Stimulated activated CD4-positive, alpha-beta T cell treated with anti-CD3 and anti-CD28 coated beads, TNF-alpha, amount 100 ng/mL, for 48 hours (primary cell): Measurements from ENCODE around the gene PMAIP1.

Experiments used
- DNase-seq, 3 donors: peaks; one replicate each; pipeline ENCODE4 v3.0.0-alpha.2; 2020; ENCODE audit warnings: low read depth in 3 of 3

The PMAIP1 gene

GRCh38 chr18:59912007-59912550 is 12.3 kb downstream of the PMAIP1 start:
- no peak for DNase-seq

GRCh38 chr18:59915606-59916005 is 15.8 kb downstream of the PMAIP1 start:
- DNase-seq = no peak

- no peak for DNase-seq
Measured at GRCh38 chr18:59916746-59917145, 16.9 kb downstream of the PMAIP1 start.

GRCh38 chr18:59917422-59917821 is 17.6 kb downstream of the PMAIP1 start:
- no peak for DNase-seq

- no peak for DNase-seq
Measured at GRCh38 chr18:59918320-59918755, 18.5 kb downstream of the PMAIP1 start.

GRCh38 chr18:59918997-59919396 is 19.2 kb downstream of the PMAIP1 start:
- no peak for DNase-seq

GRCh38 chr18:59921384-59921891 is 21.6 kb downstream of the PMAIP1 start:
- peak in 1 of 3 donors; percentile 44 for DNase-seq

GRCh38 chr18:59923539-59924196 is 23.9 kb downstream of the PMAIP1 start:
- DNase-seq = no peak

GRCh38 chr18:59926131-59926530 is 26.3 kb downstream of the PMAIP1 start:
- no peak for DNase-seq

GRCh38 chr18:59927246-59927825 is 27.5 kb downstream of the PMAIP1 start:
- peak in 2 of 3 donors; percentile 23 to 37 for DNase-seq

GRCh38 chr18:59928201-59928600 is 28.4 kb downstream of the PMAIP1 start:
- DNase-seq = no peak

- no peak for DNase-seq
Measured at GRCh38 chr18:59929621-59930295, 30.0 kb downstream of the PMAIP1 start.

GRCh38 chr18:59932401-59932800 is 32.6 kb downstream of the PMAIP1 start:
- no peak for DNase-seq

GRCh38 chr18:59938676-59939075 is 38.9 kb downstream of the PMAIP1 start:
- no peak for DNase-seq

GRCh38 chr18:59939127-59939526 is 39.3 kb downstream of the PMAIP1 start:
- no peak for DNase-seq

- no peak for DNase-seq
Measured at GRCh38 chr18:59940068-59940467, 40.3 kb downstream of the PMAIP1 start.

- no peak for DNase-seq
Measured at GRCh38 chr18:59941331-59941730, 41.5 kb downstream of the PMAIP1 start.

- no peak for DNase-seq
Measured at GRCh38 chr18:59942601-59943000, 42.8 kb downstream of the PMAIP1 start.

- DNase-seq = no peak
Measured at GRCh38 chr18:59945544-59945943, 45.7 kb downstream of the PMAIP1 start.

GRCh38 chr18:59950215-59950944 is 50.6 kb downstream of the PMAIP1 start:
- peak in 1 of 3 donors; percentile 20 for DNase-seq

GRCh38 chr18:59951591-59951990 is 51.8 kb downstream of the PMAIP1 start:
- no peak for DNase-seq
